ENCODE measurements around the gene PPP1R10.

Gene PPP1R10

DNA sequence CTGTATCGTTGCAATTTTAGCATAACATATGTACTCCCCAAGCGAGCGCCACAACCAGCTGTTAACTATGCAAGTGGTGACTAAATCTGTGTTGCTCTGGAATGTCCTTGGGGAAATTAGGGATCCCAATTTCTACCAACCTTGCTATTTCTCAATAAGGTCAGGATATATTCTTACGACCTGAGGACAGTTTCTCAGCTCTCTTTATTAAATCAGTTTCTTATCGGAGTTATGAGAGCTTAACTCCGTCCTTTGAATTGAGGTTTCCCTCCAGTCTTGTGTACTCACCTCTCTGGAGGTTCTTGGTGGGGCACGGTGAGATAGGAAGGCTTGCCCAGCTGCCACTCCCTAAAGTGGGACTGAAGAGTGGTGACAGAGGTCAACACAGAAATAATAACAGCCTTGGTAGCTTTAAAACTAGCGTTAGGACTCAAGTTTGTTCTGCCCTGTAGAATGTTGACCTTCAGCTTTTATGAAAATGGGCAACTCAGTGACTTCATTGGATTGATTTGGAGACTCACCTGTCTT, 1.3 kb upstream of the PPP1R10 start:
- no peak for DNase-seq (ENCODE audit: low spot score)
- Histone ChIP-seq H3K27ac (peak overlapping the region; percentile 91 to 96), H3K4me3 (peak overlapping the region; percentile 72)
- no peak for TF ChIP-seq CTCF (IDR thresholded peaks at IDR 0.05)

DNA sequence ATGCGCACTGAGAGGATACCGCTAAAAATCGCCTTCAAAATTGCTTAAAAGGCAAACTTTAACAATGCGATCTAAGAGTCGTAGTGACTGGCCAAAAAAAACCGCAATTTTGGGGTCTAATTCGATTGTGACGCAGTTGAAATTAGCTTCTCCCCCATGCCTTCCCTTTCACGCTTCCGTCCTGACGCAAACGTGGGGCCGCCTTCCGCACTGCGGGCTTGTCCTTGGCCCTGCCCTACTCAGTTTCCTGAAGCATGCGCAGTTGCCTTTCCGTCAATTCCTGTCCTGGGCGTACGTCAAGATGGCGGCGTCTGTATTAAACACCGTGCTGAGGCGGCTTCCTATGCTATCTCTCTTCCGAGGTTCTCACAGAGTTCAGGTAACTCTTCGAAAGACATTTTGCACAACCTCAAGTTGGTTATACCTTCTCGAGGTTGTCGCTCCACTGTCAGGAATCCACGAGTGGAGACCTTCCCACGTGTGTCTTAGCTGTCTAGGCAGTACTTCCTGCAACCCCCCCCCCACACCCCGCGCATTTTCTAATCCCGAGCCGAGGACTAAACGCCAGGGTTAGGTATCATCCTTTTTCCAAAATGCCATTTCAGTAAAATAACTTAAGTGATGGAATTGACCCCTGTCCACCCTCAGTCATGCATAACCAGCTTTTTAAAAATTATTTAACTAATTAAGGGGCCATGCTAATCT, 674 bp upstream of the PPP1R10 start, which contains the start of gene MRPS18B:
Gene MRPS18B, plus strand, starts transcription at position 276 of the 705 bp plus-strand sequence. Its CDS starts 26 bp downstream, at position 302.
- peak; percentile 99 for DNase-seq (ENCODE audit: low spot score)
- Histone ChIP-seq H3K27ac (peak within 1 kb of the TSS; percentile 92 to 96), H3K4me3 (peak within 1 kb of the TSS; percentile 79)
- TF ChIP-seq CTCF (IDR thresholded peaks at IDR 0.05): no peak

DNA sequence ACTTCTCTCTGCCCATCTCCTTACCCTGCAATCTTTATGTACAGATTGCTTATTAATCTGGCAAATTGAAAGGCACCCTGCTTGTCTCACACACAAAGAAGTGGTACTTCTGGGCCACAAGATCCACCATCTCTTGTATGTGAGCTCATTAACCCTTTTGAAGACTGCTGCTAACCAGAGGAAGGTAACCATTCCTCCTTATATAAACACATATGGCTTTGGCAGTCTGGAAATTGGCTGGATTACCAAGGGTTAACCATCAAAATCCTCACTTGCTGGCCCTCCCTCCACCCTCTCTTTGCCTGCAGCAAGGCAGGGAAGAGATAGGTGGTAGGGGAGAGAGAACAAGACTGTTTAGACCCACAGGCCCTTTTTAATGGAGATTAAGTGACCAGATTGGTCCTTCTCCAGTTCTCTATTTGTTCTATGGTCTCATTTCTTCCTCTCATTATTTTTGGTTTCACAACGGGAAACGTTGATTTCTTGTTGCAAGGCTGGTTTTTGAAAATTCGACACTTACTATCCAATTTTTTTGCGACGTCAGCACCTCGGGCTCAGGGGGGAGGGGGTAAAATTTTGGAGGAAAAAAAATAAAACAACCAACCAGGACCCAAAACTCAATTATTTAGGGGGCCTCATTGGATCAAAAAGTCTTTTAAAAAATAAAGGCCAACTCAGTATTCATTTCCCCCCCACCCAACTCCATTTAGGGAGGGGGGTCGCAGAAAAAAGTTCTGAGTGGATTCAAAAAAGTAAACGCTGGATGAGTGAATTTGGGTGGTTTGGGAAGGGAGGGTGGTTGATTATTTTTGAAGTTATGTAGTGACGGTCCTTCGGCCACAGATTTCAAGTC, 859 bp downstream of the PPP1R10 start:
- no peak for DNase-seq (ENCODE audit: low spot score)
- H3K27ac ChIP-seq: peak overlapping the region; percentile 92 to 96
- H3K4me3 ChIP-seq: peak overlapping the region; percentile 79
- TF ChIP-seq CTCF (IDR thresholded peaks at IDR 0.05): no peak

DNA sequence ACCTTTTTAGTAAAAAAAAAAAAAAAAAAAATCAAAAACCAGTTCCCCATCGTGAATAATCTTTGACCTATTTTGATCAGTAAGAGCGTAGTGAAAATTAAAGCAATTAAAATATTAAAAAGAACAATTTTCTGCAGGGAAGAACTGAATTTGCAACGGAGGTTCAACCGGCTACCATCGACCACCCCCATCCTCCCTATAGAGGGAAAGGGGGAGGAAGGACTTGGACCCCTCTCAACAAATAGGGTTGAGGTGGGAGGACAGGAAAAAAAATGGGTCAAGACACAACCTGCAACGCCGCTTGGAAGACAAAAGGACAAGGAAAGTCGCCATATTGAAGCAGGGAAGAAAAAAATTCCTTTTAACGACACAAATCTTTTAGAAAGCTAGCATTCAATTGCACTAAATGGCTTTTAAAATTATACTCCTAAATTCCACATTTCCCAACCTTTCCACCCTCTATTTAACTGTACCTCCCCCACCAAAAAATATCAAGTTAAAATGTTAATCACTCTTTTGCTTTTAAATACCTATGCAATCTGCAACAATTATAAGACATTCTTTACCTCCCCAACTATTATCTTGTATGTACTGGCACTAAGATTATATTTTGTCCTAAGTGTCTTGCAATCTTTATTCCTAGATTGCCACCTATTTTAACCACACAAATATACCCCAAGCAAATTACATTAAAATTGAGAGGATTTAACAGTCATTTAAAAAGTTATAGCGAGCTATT, 1.7 kb downstream of the PPP1R10 start:
- TF ChIP-seq CTCF (IDR thresholded peaks at IDR 0.05): no peak
- peak overlapping the region; percentile 92 to 96 for H3K27ac ChIP-seq
- DNase-seq (ENCODE audit: low spot score): no peak
- H3K4me3 ChIP-seq: peak overlapping the region; percentile 79

DNA sequence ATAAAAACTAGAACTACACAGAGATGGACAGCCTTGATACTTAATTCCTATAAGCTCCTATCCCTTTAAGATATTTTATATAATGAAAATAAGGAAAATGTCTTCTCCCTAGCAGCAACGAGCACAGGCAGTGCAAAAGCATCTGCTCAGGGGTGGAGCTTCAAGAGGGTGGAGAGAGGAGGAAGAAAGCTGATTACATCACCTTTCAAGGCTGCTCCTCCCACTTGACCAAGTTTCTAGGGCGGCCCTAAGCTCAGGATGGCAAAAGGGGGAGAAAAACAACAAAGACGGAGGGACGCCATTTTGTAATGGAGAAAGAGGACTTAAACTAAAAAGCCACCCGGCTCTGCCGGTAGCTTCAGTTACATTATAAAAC, 2.2 kb downstream of the PPP1R10 start:
- DNase-seq (ENCODE audit: low spot score): peak; percentile 90
- no peak for TF ChIP-seq CTCF (IDR thresholded peaks at IDR 0.05)
- H3K27ac ChIP-seq: peak overlapping the region; percentile 88 to 96
- peak overlapping the region; percentile 79 for H3K4me3 ChIP-seq

DNA sequence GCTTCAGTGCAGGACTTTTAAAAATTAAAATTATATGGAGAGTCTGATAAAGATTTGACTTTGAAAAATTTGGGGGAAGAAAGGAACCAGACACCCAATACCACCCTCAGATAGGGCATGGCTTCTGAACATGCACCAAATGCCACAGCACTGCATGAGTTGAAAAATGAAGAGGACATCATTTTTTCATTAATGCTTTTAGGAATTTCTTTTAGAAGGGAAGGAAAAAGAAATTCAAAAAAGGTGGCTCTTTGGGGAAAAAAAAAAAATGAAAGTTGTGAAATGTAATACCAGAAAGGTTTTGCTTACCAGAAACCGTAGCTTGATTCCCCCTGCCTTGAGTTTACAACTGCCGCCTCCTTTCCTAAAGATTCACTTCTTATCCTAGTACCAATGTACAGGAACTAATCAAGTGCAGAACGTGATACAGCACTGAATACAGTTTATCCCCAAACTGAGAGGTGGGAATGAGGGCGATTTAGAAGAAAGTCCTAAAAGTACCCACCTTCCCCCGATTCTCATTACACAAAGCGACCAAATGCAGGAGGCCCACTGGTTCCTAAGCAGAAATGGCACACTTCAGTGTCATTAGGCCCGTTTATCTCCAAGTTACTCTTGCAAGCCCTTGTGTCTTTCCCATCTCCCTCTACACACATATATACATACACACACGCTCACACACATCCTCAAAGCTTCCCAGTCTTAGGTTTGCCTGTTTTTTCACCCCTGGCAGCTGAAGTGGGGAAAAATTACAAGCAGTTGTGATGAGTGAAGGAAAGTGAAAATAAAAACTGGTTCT, 2.8 kb downstream of the PPP1R10 start:
- Histone ChIP-seq H3K27ac (peak overlapping the region; percentile 88 to 96), H3K4me3 (peak overlapping the region; percentile 79)
- no peak for DNase-seq (ENCODE audit: low spot score)
- no peak for TF ChIP-seq CTCF (IDR thresholded peaks at IDR 0.05)
